Measurements from ENCODE around the gene PTPRN2.

GRCh38 chr7:157989589-157989988 is 598.0 kb downstream of the PTPRN2 start:
- TF ChIP-seq SMAD3 (CRISPR knock-in tag; conservative IDR thresholded peaks at IDR 0.05) (no peak), POLR2A (conservative IDR thresholded peaks at IDR 0.05) (no peak), SP1 (CRISPR knock-in tag; IDR thresholded peaks at IDR 0.05) (no peak), ZNF217 (CRISPR knock-in tag; IDR thresholded peaks at IDR 0.05) (no peak), YY1 (IDR thresholded peaks at IDR 0.05; ENCODE audit: borderline replicate concordance in 1 of 3, control insufficient read depth in 1 of 3, extremely low read depth in 1 of 3, insufficient read depth in 3 of 3, insufficient read length in 1 of 3, insufficient replicate concordance in 2 of 3, low read depth in 1 of 3, low read length in 2 of 3) (no peak), POLR2AphosphoS5 (IDR thresholded peaks at IDR 0.05; ENCODE audit: control insufficient read depth, insufficient read depth, low read depth, low read length) (no peak), CBX3 (IDR thresholded peaks at IDR 0.05; ENCODE audit: borderline replicate concordance in 1 of 2, low read length in 2 of 2) (no peak), HDAC2 (IDR thresholded peaks at IDR 0.05) (no peak)
- TF ChIP-seq, protein P1, sequence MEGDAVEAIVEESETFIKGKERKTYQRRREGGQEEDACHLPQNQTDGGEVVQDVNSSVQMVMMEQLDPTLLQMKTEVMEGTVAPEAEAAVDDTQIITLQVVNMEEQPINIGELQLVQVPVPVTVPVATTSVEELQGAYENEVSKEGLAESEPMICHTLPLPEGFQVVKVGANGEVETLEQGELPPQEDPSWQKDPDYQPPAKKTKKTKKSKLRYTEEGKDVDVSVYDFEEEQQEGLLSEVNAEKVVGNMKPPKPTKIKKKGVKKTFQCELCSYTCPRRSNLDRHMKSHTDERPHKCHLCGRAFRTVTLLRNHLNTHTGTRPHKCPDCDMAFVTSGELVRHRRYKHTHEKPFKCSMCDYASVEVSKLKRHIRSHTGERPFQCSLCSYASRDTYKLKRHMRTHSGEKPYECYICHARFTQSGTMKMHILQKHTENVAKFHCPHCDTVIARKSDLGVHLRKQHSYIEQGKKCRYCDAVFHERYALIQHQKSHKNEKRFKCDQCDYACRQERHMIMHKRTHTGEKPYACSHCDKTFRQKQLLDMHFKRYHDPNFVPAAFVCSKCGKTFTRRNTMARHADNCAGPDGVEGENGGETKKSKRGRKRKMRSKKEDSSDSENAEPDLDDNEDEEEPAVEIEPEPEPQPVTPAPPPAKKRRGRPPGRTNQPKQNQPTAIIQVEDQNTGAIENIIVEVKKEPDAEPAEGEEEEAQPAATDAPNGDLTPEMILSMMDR (IDR thresholded peaks at IDR 0.05 in 2 of 3, conservative IDR thresholded peaks at IDR 0.05 in 1 of 3; ENCODE audit: insufficient read depth in 2 of 3, low read depth in 1 of 3, low read length in 3 of 3), result no peak
- TF ChIP-seq, protein P2, sequence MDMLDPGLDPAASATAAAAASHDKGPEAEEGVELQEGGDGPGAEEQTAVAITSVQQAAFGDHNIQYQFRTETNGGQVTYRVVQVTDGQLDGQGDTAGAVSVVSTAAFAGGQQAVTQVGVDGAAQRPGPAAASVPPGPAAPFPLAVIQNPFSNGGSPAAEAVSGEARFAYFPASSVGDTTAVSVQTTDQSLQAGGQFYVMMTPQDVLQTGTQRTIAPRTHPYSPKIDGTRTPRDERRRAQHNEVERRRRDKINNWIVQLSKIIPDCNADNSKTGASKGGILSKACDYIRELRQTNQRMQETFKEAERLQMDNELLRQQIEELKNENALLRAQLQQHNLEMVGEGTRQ (CRISPR knock-in tag; IDR thresholded peaks at IDR 0.05), result no peak
